Measurements from ENCODE around the gene SLC2A4RG.

Gene SLC2A4RG

GRCh38 chr20:63745961-63746731, 6.6 kb downstream of the SLC2A4RG start:
- no peak overlapping the region for H3K4me2 ChIP-seq (ENCODE audit: low read length)
- H3K9ac ChIP-seq (ENCODE audit: low read depth, low read length), result no peak overlapping the region
- H3K4me3 ChIP-seq (ENCODE audit: low read length), result no peak overlapping the region
- no peaks in the 10 kb centered on the region for H3K27me3 ChIP-seq (ENCODE audit: control insufficient read depth, insufficient read depth, low read length)
- H3K36me3 ChIP-seq (ENCODE audit: insufficient read depth, low read length), result peaks cover 17% of the 10 kb centered on the region
- H3K4me1 ChIP-seq (ENCODE audit: control insufficient read depth, insufficient read depth, low read length), result peaks cover 9% of the 10 kb centered on the region
- no peaks in the 10 kb centered on the region for H3K9me3 ChIP-seq (replicated peaks; ENCODE audit: low read length)

GRCh38 chr20:63746751-63747315, 7.3 kb downstream of the SLC2A4RG start:
- H3K27me3 ChIP-seq (ENCODE audit: control insufficient read depth, insufficient read depth, low read length), result no peaks in the 10 kb centered on the region
- peaks cover 12% of the 10 kb centered on the region for H3K36me3 ChIP-seq (ENCODE audit: insufficient read depth, low read length)
- H3K9ac ChIP-seq (ENCODE audit: low read depth, low read length), result no peak overlapping the region
- H3K9me3 ChIP-seq (replicated peaks; ENCODE audit: low read length), result no peaks in the 10 kb centered on the region
- H3K4me3 ChIP-seq (ENCODE audit: low read length), result no peak overlapping the region
- peaks cover 2% of the 10 kb centered on the region for H3K4me1 ChIP-seq (ENCODE audit: control insufficient read depth, insufficient read depth, low read length)
- no peak overlapping the region for H3K4me2 ChIP-seq (ENCODE audit: low read length)

GRCh38 chr20:63747622-63748069, 8.1 kb downstream of the SLC2A4RG start:
- no peaks in the 10 kb centered on the region for H3K9me3 ChIP-seq (replicated peaks; ENCODE audit: low read length)
- no peak overlapping the region for H3K4me3 ChIP-seq (ENCODE audit: low read length)
- H3K4me2 ChIP-seq (ENCODE audit: low read length), result no peak overlapping the region
- peaks cover 9% of the 10 kb centered on the region for H3K36me3 ChIP-seq (ENCODE audit: insufficient read depth, low read length)
- H3K9ac ChIP-seq (ENCODE audit: low read depth, low read length), result no peak overlapping the region
- no peaks in the 10 kb centered on the region for H3K4me1 ChIP-seq (ENCODE audit: control insufficient read depth, insufficient read depth, low read length)
- H3K27me3 ChIP-seq (ENCODE audit: control insufficient read depth, insufficient read depth, low read length), result no peaks in the 10 kb centered on the region

- Histone ChIP-seq H3K9ac (ENCODE audit: low read depth, low read length) (no peak overlapping the region), H3K4me1 (ENCODE audit: control insufficient read depth, insufficient read depth, low read length) (no peaks in the 10 kb centered on the region), H3K36me3 (ENCODE audit: insufficient read depth, low read length) (peaks cover 8% of the 10 kb centered on the region), H3K9me3 (replicated peaks; ENCODE audit: low read length) (no peaks in the 10 kb centered on the region), H3K4me2 (ENCODE audit: low read length) (no peak overlapping the region), H3K27me3 (ENCODE audit: control insufficient read depth, insufficient read depth, low read length) (no peaks in the 10 kb centered on the region), H3K4me3 (ENCODE audit: low read length) (no peak overlapping the region)
These were observed 8.7 kb downstream of the SLC2A4RG start for GRCh38 chr20:63748070-63748933.

GRCh38 chr20:63748934-63749270, 9.3 kb downstream of the SLC2A4RG start:
- Histone ChIP-seq H3K36me3 (ENCODE audit: insufficient read depth, low read length) (peaks cover 3% of the 10 kb centered on the region), H3K4me3 (ENCODE audit: low read length) (no peak overlapping the region), H3K4me2 (ENCODE audit: low read length) (no peak overlapping the region), H3K27me3 (ENCODE audit: control insufficient read depth, insufficient read depth, low read length) (no peaks in the 10 kb centered on the region), H3K9me3 (replicated peaks; ENCODE audit: low read length) (no peaks in the 10 kb centered on the region), H3K9ac (ENCODE audit: low read depth, low read length) (no peak overlapping the region), H3K4me1 (ENCODE audit: control insufficient read depth, insufficient read depth, low read length) (no peaks in the 10 kb centered on the region)

GRCh38 chr20:63749597-63750508, 10.3 kb downstream of the SLC2A4RG start:
- H3K9ac ChIP-seq (ENCODE audit: low read depth, low read length), result no peak overlapping the region
- no peak overlapping the region for H3K4me2 ChIP-seq (ENCODE audit: low read length)
- no peaks in the 10 kb centered on the region for H3K9me3 ChIP-seq (replicated peaks; ENCODE audit: low read length)
- no peaks in the 10 kb centered on the region for H3K27me3 ChIP-seq (ENCODE audit: control insufficient read depth, insufficient read depth, low read length)
- no peak overlapping the region for H3K4me3 ChIP-seq (ENCODE audit: low read length)
- no peaks in the 10 kb centered on the region for H3K4me1 ChIP-seq (ENCODE audit: control insufficient read depth, insufficient read depth, low read length)
- H3K36me3 ChIP-seq (ENCODE audit: insufficient read depth, low read length), result no peaks in the 10 kb centered on the region

- no peaks in the 10 kb centered on the region for H3K36me3 ChIP-seq (ENCODE audit: insufficient read depth, low read length)
- H3K27me3 ChIP-seq (ENCODE audit: control insufficient read depth, insufficient read depth, low read length), result no peaks in the 10 kb centered on the region
- no peak overlapping the region for H3K4me2 ChIP-seq (ENCODE audit: low read length)
- H3K4me3 ChIP-seq (ENCODE audit: low read length), result no peak overlapping the region
- H3K4me1 ChIP-seq (ENCODE audit: control insufficient read depth, insufficient read depth, low read length), result no peaks in the 10 kb centered on the region
- no peaks in the 10 kb centered on the region for H3K9me3 ChIP-seq (replicated peaks; ENCODE audit: low read length)
- H3K9ac ChIP-seq (ENCODE audit: low read depth, low read length), result no peak overlapping the region
These were observed 11.4 kb downstream of the SLC2A4RG start for GRCh38 chr20:63750807-63751470.

- Histone ChIP-seq H3K36me3 (ENCODE audit: insufficient read depth, low read length) (no peaks in the 10 kb centered on the region), H3K4me2 (ENCODE audit: low read length) (no peak overlapping the region), H3K27me3 (ENCODE audit: control insufficient read depth, insufficient read depth, low read length) (no peaks in the 10 kb centered on the region), H3K9me3 (replicated peaks; ENCODE audit: low read length) (no peaks in the 10 kb centered on the region), H3K4me3 (ENCODE audit: low read length) (no peak overlapping the region), H3K9ac (ENCODE audit: low read depth, low read length) (no peak overlapping the region), H3K4me1 (ENCODE audit: control insufficient read depth, insufficient read depth, low read length) (no peaks in the 10 kb centered on the region)
These were observed 12.1 kb downstream of the SLC2A4RG start for GRCh38 chr20:63751471-63752271.

- Histone ChIP-seq H3K4me3 (ENCODE audit: low read length) (no peak overlapping the region), H3K27me3 (ENCODE audit: control insufficient read depth, insufficient read depth, low read length) (no peaks in the 10 kb centered on the region), H3K4me2 (ENCODE audit: low read length) (no peak overlapping the region), H3K9ac (ENCODE audit: low read depth, low read length) (no peak overlapping the region), H3K36me3 (ENCODE audit: insufficient read depth, low read length) (no peaks in the 10 kb centered on the region), H3K9me3 (replicated peaks; ENCODE audit: low read length) (no peaks in the 10 kb centered on the region), H3K4me1 (ENCODE audit: control insufficient read depth, insufficient read depth, low read length) (no peaks in the 10 kb centered on the region)
These were observed 13.0 kb downstream of the SLC2A4RG start for GRCh38 chr20:63752411-63753101.

- Histone ChIP-seq H3K27me3 (ENCODE audit: control insufficient read depth, insufficient read depth, low read length) (no peaks in the 10 kb centered on the region), H3K9me3 (replicated peaks; ENCODE audit: low read length) (no peaks in the 10 kb centered on the region)
These were observed 13.8 kb downstream of the SLC2A4RG start for GRCh38 chr20:63753381-63753780.

More at GRCh38 chr20:63753381-63753780, 13.8 kb downstream of the SLC2A4RG start:
- H3K4me2 ChIP-seq (ENCODE audit: low read length), result no peak overlapping the region
- no peak overlapping the region for H3K9ac ChIP-seq (ENCODE audit: low read depth, low read length)
- no peaks in the 10 kb centered on the region for H3K4me1 ChIP-seq (ENCODE audit: control insufficient read depth, insufficient read depth, low read length)
- no peaks in the 10 kb centered on the region for H3K36me3 ChIP-seq (ENCODE audit: insufficient read depth, low read length)
- no peak overlapping the region for H3K4me3 ChIP-seq (ENCODE audit: low read length)
